IMR-90 (cell line): ENCODE results near the gene EBF4. TPM values are rescaled to one million over a fixed set of nuclear protein-coding genes. Genes with fewer than 3 reads are reported as not detected.

Experiments
- ATAC-seq: fragments of 200-7000 bp; cut with Tn5 transposase; 2 replicates; pipeline ENCODE4 v1.9.1; 2020; ENCODE audit warnings: low read depth, mild to moderate bottlenecking, moderate library complexity
- BruUV-seq: library from RNA; stranded (reverse); fragments of 400-500 nt; replicated peaks from 2 replicates; lab custom pipeline; 2021; lab: Mats Ljungman, UMichigan
- CTCF ChIA-PET: fragments of 300-600 bp; formaldehyde crosslinking; extraction: SDS; loops from one replicate; lab custom pipeline; 2021; ENCODE audit warnings: antibody characterized with exemption; lab: Yijun Ruan, JAX
- POLR2A ChIA-PET: fragments of 300-600 bp; sonication (Branson Sonifier 250); formaldehyde crosslinking; loops from one replicate; lab custom pipeline; 2022; ENCODE audit warnings: antibody characterized with exemption; ENCODE audit not compliant: unreplicated experiment; lab: Charles Lee
- DNase-seq: peaks from one replicate; pipeline ENCODE4 v3.0.0; 2013
- H2AFZ ChIP-seq: replicated peaks from 2 replicates; pipeline ENCODE3; 2013; ENCODE audit warnings: low read length, mild to moderate bottlenecking; ENCODE audit not compliant: poor library complexity
- H2AK5ac ChIP-seq: 2 replicates; pipeline ENCODE4 v1.6.1; 2013; ENCODE audit warnings: low read depth, low read length, inconsistent platforms
- H2AK9ac ChIP-seq: replicated peaks from 2 replicates; pipeline ENCODE3; 2013; ENCODE audit warnings: mild to moderate bottlenecking, low read depth, low read length, moderate library complexity; ENCODE audit not compliant: poor library complexity
- H2BK120ac ChIP-seq: 2 replicates; pipeline ENCODE4 v1.6.1; 2013; ENCODE audit warnings: low read depth, low read length, inconsistent platforms
- H2BK15ac ChIP-seq: 3 replicates; pipeline ENCODE4 v1.6.1; 2013; ENCODE audit warnings: low read depth, low read length, inconsistent platforms
- H2BK20ac ChIP-seq: 2 replicates; pipeline ENCODE4 v1.6.1; 2013; ENCODE audit warnings: low read depth, mild to moderate bottlenecking, inconsistent platforms, low read length, moderate library complexity
- H2BK5ac ChIP-seq: 2 replicates; pipeline ENCODE4 v1.6.1; 2013; ENCODE audit warnings: mild to moderate bottlenecking, low read depth, low read length, inconsistent platforms; ENCODE audit not compliant: poor library complexity, severe bottlenecking
- H3K14ac ChIP-seq: replicated peaks from 2 replicates; pipeline ENCODE4 v1.6.1; 2013; ENCODE audit warnings: low read depth, low read length, inconsistent platforms
- H3K18ac ChIP-seq: 2 replicates; pipeline ENCODE4 v1.6.1; 2013; ENCODE audit warnings: low read depth, low read length, control low read depth
- H3K23ac ChIP-seq: 2 replicates; pipeline ENCODE4 v1.6.1; 2013; ENCODE audit warnings: low read depth, low read length, inconsistent platforms
- H3K27ac ChIP-seq: 2 replicates; pipeline ENCODE4 v1.5.1; 2013; ENCODE audit warnings: mild to moderate bottlenecking, control low read depth, low read length; ENCODE audit not compliant: insufficient read depth
- H3K27me3 ChIP-seq: 2 replicates; pipeline ENCODE4 v1.6.1; 2013; ENCODE audit warnings: low read length; ENCODE audit not compliant: control insufficient read depth, insufficient read depth
- H3K36me3 ChIP-seq: 2 replicates; pipeline ENCODE4 v1.6.1; 2013; ENCODE audit warnings: low read length, mixed read lengths; ENCODE audit not compliant: control insufficient read depth, insufficient read depth
- H3K4ac ChIP-seq: 2 replicates; pipeline ENCODE4 v1.6.1; 2013; ENCODE audit warnings: low read depth, low read length, inconsistent platforms
- H3K4me1 ChIP-seq: 2 replicates; pipeline ENCODE4 v1.6.1; 2013; ENCODE audit warnings: low read length, mixed read lengths; ENCODE audit not compliant: control insufficient read depth, insufficient read depth
- H3K4me2 ChIP-seq: 2 replicates; pipeline ENCODE4 v1.6.1; 2013; ENCODE audit warnings: low read depth, mild to moderate bottlenecking, control low read depth, low read length, moderate library complexity
- H3K4me3 ChIP-seq: 2 replicates; pipeline ENCODE4 v1.5.1; 2013; ENCODE audit warnings: low read depth, mild to moderate bottlenecking, control low read depth, low read length, moderate library complexity; ENCODE audit not compliant: insufficient read depth
- H3K56ac ChIP-seq: 2 replicates; pipeline ENCODE4 v1.6.1; 2013; ENCODE audit warnings: low read length, inconsistent platforms; ENCODE audit not compliant: insufficient read depth; ENCODE audit errors: extremely low read depth
- H3K79me1 ChIP-seq, 2 experiments: 2 replicates each; pipeline ENCODE4 v1.6.1; 2013; ENCODE audit warnings: low read length in 2 of 2, inconsistent platforms in 1 of 2, low read depth in 1 of 2
- H3K9ac ChIP-seq: 2 replicates; pipeline ENCODE4 v1.6.1; 2013; ENCODE audit warnings: low read depth, low read length, control low read depth
- H3K9me1 ChIP-seq: 2 replicates; pipeline ENCODE4 v1.6.1; 2013; ENCODE audit warnings: low read length, inconsistent platforms; ENCODE audit not compliant: insufficient read depth
- H3K9me3 ChIP-seq: 2 replicates; pipeline ENCODE4 v1.6.1; 2013; ENCODE audit warnings: low read length; ENCODE audit not compliant: control insufficient read depth, insufficient read depth
- H4K20me1 ChIP-seq: 2 replicates; pipeline ENCODE4 v1.6.1; 2013; ENCODE audit warnings: low read length, inconsistent platforms; ENCODE audit not compliant: insufficient read depth
- H4K5ac ChIP-seq: 2 replicates; pipeline ENCODE4 v1.6.1; 2013; ENCODE audit warnings: mild to moderate bottlenecking, low read depth, low read length, control low read depth
- H4K8ac ChIP-seq, 2 experiments: 2 replicates each; pipeline ENCODE4 v1.6.1; 2013; ENCODE audit warnings: low read depth in 2 of 2, low read length in 2 of 2, control low read depth in 1 of 2, inconsistent platforms in 1 of 2
- H4K91ac ChIP-seq: 2 replicates; pipeline ENCODE4 v1.6.1; 2013; ENCODE audit warnings: low read depth, low read length, inconsistent platforms; ENCODE audit not compliant: insufficient read depth
- BHLHE40 ChIP-seq: fragments of 150-350 bp; IDR thresholded peaks from 2 replicates; pipeline ENCODE4 v1.6.1; 2016; ENCODE audit warnings: mild to moderate bottlenecking, low read depth, low read length
- CEBPB ChIP-seq: IDR thresholded peaks from 2 replicates; pipeline ENCODE4 v1.6.1; 2012; ENCODE audit warnings: low read depth, low read length, improper control_type of control experiment
- CHD1 ChIP-seq: IDR thresholded peaks from 2 replicates; pipeline ENCODE4 v1.6.1; 2012; ENCODE audit warnings: low read depth, low read length, improper control_type of control experiment
- CTCF ChIP-seq: conservative IDR thresholded peaks from 2 replicates; pipeline ENCODE4 v1.5.1; 2012; ENCODE audit warnings: mild to moderate bottlenecking, low read depth, low read length, improper control_type of control experiment
- FOS ChIP-seq: fragments of 150-350 bp; IDR thresholded peaks from 2 replicates; pipeline ENCODE4 v1.6.1; 2016; ENCODE audit warnings: low read depth, low read length
- MAFK ChIP-seq: IDR thresholded peaks from 2 replicates; pipeline ENCODE4 v1.6.1; 2012; ENCODE audit warnings: low read depth, low read length, improper control_type of control experiment
- MAZ ChIP-seq: IDR thresholded peaks from 2 replicates; pipeline ENCODE4 v1.6.1; 2012; ENCODE audit warnings: low read depth, mild to moderate bottlenecking, low read length, improper control_type of control experiment, moderate library complexity, borderline replicate concordance
- MXI1 ChIP-seq: IDR thresholded peaks from 2 replicates; pipeline ENCODE4 v1.6.1; 2012; ENCODE audit warnings: low read depth, mild to moderate bottlenecking, low read length, moderate library complexity, borderline replicate concordance
- NFE2L2 ChIP-seq: fragments of 150-350 bp; IDR thresholded peaks from 2 replicates; pipeline ENCODE4 v1.6.1; 2016; ENCODE audit warnings: low read depth, mild to moderate bottlenecking, low read length
- POLR2A ChIP-seq: IDR thresholded peaks from 2 replicates; pipeline ENCODE4 v1.6.1; 2012; ENCODE audit warnings: mild to moderate bottlenecking, low read depth, low read length
- RAD21 ChIP-seq: IDR thresholded peaks from 2 replicates; pipeline ENCODE4 v1.6.1; 2012; ENCODE audit warnings: low read length, improper control_type of control experiment
- RFX5 ChIP-seq: IDR thresholded peaks from 2 replicates; pipeline ENCODE4 v1.8.0; 2012; ENCODE audit warnings: low read depth, mild to moderate bottlenecking, low read length, moderate library complexity
- WGBS, 2 experiments: methylation state at CpG; one replicate each; pipeline versions ENCODE4 v1.1.5 to v1.1.7; 2013; ENCODE audit warnings: missing lambda C conversion rate in 2 of 2; ENCODE audit not compliant: insufficient read length in 1 of 2; ENCODE audit errors: extremely low coverage in 2 of 2; 5-methylcytosine and 5-hydroxymethylcytosine counted together
- dilution Hi-C: fragments of 300-500 bp; cut with HindIII; formaldehyde crosslinking; loops from one replicate; pipeline ENCODE4 v1.14.3; 2018; ENCODE audit warnings: low sequenced_read_pairs; ENCODE audit not compliant: unreplicated experiment
- in situ Hi-C: fragments of 300-500 bp; cut with MboI; formaldehyde crosslinking; loops from 3 replicates; pipeline ENCODE4 v1.14.3; 2019; ENCODE audit warnings: low sequenced_read_pairs, inconsistent platforms, mixed read lengths
- intact Hi-C: fragments of 100-400 bp; cut with micrococcal nuclease; formaldehyde crosslinking; loops from 2 replicates; pipeline ENCODE4 v1.10.0; 2022
- polyA plus RNA-seq, 3 experiments: library from polyadenylated mRNA; depleted of rRNA; stranded (reverse); fragments of >200 nt; gene quantifications; 2 replicates each; pipeline ENCODE4 v1.2.3, GENCODE V29; 2012; ENCODE audit warnings: low replicate concordance in 1 of 3
- total RNA-seq: library from RNA; depleted of rRNA; stranded (reverse); fragments of >200 nt; gene quantifications from 2 replicates; pipeline ENCODE4 v1.2.3, GENCODE V29; 2012
- TF ChIP-seq, protein P1 (sequence below): fragments of 150-350 bp; IDR thresholded peaks from 2 replicates; pipeline ENCODE4 v1.6.1; 2017; ENCODE audit warnings: mild to moderate bottlenecking, antibody characterized with exemption, low read length, low read depth
- TF ChIP-seq, protein P2 (sequence below): fragments of 150-350 bp; IDR thresholded peaks from 2 replicates; pipeline ENCODE4 v1.6.1; 2016; ENCODE audit warnings: low read depth, mild to moderate bottlenecking, low read length, moderate library complexity, borderline replicate concordance

EBF4 gene
- total and polyA plus RNA-seq, 2 of the 4 experiments (the other 2 are of a cell fraction): 0.18 to 1.1 TPM

- DNase-seq: no peak
- POLR2A ChIA-PET: no interaction called here
These were observed 64.4 kb downstream of the EBF4 start for GRCh38 chr20:2757001-2757400.

More at GRCh38 chr20:2757001-2757400, 64.4 kb downstream of the EBF4 start:
- WGBS, 2 experiments: 80% methylated on average over 1 of the region's 5 CpGs; no CpG with 5 or more reads in 1 of the 2 experiments
- Histone ChIP-seq H3K56ac (no peak overlapping the region), H3K27me3 (peaks cover 30% of the 10 kb centered on the region), H3K27ac (no peak overlapping the region), H2BK15ac (no peak overlapping the region), H2AK5ac (no peak overlapping the region), H3K4me2 (no peak overlapping the region), H4K91ac (no peak overlapping the region), H4K8ac (no peak overlapping the region), H3K36me3 (no peaks in the 10 kb centered on the region), H3K4ac (no peak overlapping the region), H3K9ac (no peak overlapping the region), H3K9me1 (no peaks in the 10 kb centered on the region), H3K4me1 (peaks cover 4% of the 10 kb centered on the region; the same call in 1 of the 2 replicates), H3K9me3 (no peaks in the 10 kb centered on the region), H3K79me1 (no peaks in the 10 kb centered on the region), H2BK120ac (no peak overlapping the region), H3K14ac (no peak overlapping the region), H2AFZ (no peak overlapping the region), H3K18ac (no peak overlapping the region), H4K20me1 (no peaks in the 10 kb centered on the region), H4K5ac (no peak overlapping the region), H3K23ac (no peak overlapping the region), H2BK5ac (no peak overlapping the region), H2BK20ac (no peak overlapping the region), H2AK9ac (no peak overlapping the region), H3K4me3 (no peak overlapping the region)
- intact Hi-C loops (no loop called here), in situ Hi-C loops (loop anchor here (10.0 kb wide), 1 partner anchor 238 kb away; no protein-coding TSS in a partner anchor), dilution Hi-C loops (no loop called here)
- TF ChIP-seq, protein P1, sequence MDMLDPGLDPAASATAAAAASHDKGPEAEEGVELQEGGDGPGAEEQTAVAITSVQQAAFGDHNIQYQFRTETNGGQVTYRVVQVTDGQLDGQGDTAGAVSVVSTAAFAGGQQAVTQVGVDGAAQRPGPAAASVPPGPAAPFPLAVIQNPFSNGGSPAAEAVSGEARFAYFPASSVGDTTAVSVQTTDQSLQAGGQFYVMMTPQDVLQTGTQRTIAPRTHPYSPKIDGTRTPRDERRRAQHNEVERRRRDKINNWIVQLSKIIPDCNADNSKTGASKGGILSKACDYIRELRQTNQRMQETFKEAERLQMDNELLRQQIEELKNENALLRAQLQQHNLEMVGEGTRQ: no peak
- TF ChIP-seq RAD21: no peak
- TF ChIP-seq MAZ: no peak
- TF ChIP-seq, protein P2, sequence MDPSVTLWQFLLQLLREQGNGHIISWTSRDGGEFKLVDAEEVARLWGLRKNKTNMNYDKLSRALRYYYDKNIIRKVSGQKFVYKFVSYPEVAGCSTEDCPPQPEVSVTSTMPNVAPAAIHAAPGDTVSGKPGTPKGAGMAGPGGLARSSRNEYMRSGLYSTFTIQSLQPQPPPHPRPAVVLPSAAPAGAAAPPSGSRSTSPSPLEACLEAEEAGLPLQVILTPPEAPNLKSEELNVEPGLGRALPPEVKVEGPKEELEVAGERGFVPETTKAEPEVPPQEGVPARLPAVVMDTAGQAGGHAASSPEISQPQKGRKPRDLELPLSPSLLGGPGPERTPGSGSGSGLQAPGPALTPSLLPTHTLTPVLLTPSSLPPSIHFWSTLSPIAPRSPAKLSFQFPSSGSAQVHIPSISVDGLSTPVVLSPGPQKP: no peak
- TF ChIP-seq CHD1: no peak
- no peak for TF ChIP-seq MAFK
- no peak for TF ChIP-seq CEBPB
- TF ChIP-seq CTCF: no peak
- no peak for TF ChIP-seq POLR2A
- no peak for TF ChIP-seq NFE2L2
- TF ChIP-seq BHLHE40: no peak
- TF ChIP-seq MXI1: no peak
- no peak for TF ChIP-seq RFX5
- TF ChIP-seq FOS: no peak
- CTCF ChIA-PET: no interaction called here
- no peak for ATAC-seq
- BruUV-seq: no TSS peak
